DOHH2 (cell line): ENCODE measurements around the gene PLCB4.

ENCODE experiments used
- H3F3A ChIP-seq: fragments of 200-600 bp; sonication (generic), shearing (Covaris generic); 2 replicates; pipeline ENCODE4 v1.6.0; 2016; ENCODE audit warnings: antibody characterized with exemption, mild to moderate bottlenecking; ENCODE audit not compliant: control insufficient read depth, insufficient read depth
- H3K27ac ChIP-seq: fragments of 200-600 bp; sonication (generic); 2 replicates; pipeline ENCODE4 v1.5.1; 2014; ENCODE audit warnings: low read depth, mild to moderate bottlenecking, low read length, moderate library complexity
- H3K27me3 ChIP-seq: fragments of 200-600 bp; sonication (generic); 2 replicates; pipeline ENCODE4 v1.6.1; 2014; ENCODE audit warnings: mild to moderate bottlenecking, low read length, mixed read lengths; ENCODE audit not compliant: control insufficient read depth
- H3K36me3 ChIP-seq: fragments of 200-600 bp; sonication (generic); 2 replicates; pipeline ENCODE4 v1.6.1; 2014; ENCODE audit warnings: mild to moderate bottlenecking, low read length, moderate library complexity, mixed read lengths; ENCODE audit not compliant: control insufficient read depth
- H3K4me1 ChIP-seq: fragments of 200-600 bp; sonication (generic); 2 replicates; pipeline ENCODE4 v1.6.1; 2014; ENCODE audit warnings: mild to moderate bottlenecking, low read length, mixed read lengths; ENCODE audit not compliant: control insufficient read depth
- H3K4me2 ChIP-seq: fragments of 200-600 bp; sonication (generic); 2 replicates; pipeline ENCODE4 v1.6.0; 2014; ENCODE audit warnings: mild to moderate bottlenecking, low read length, moderate library complexity
- H3K4me3 ChIP-seq: fragments of 200-600 bp; sonication (generic); 2 replicates; pipeline ENCODE4 v1.5.1; 2014; ENCODE audit warnings: mild to moderate bottlenecking, low read length, mixed read lengths
- H3K79me2 ChIP-seq: fragments of 200-600 bp; sonication (generic); 2 replicates; pipeline ENCODE4 v1.6.1; 2014; ENCODE audit warnings: mild to moderate bottlenecking, low read length, mixed read lengths; ENCODE audit not compliant: control insufficient read depth
- H3K9me2 ChIP-seq: fragments of 200-600 bp; sonication (generic); replicated peaks from 2 replicates; pipeline ENCODE4 v1.6.1; 2014; ENCODE audit warnings: mild to moderate bottlenecking, low read length, mixed read lengths; ENCODE audit not compliant: control insufficient read depth
- H3K9me3 ChIP-seq: fragments of 200-600 bp; sonication (generic); 2 replicates; pipeline ENCODE4 v1.6.1; 2014; ENCODE audit warnings: antibody characterized with exemption, low read length, mixed read lengths; ENCODE audit not compliant: control insufficient read depth, insufficient read depth
- H4K20me1 ChIP-seq: fragments of 200-600 bp; sonication (generic); 2 replicates; pipeline ENCODE4 v1.6.0; 2014; ENCODE audit warnings: low read depth, mild to moderate bottlenecking, antibody characterized with exemption, low read length, moderate library complexity; ENCODE audit not compliant: control insufficient read depth, insufficient read depth
- EZH2phosphoT487 ChIP-seq: fragments of 200-600 bp; sonication (generic); IDR thresholded peaks from 2 replicates; pipeline ENCODE4 v1.6.1; 2017; ENCODE audit warnings: borderline replicate concordance, mild to moderate bottlenecking, antibody characterized with exemption, low read length, moderate library complexity, mixed read lengths
- TF ChIP-seq, protein P1 (sequence below): fragments of 200-600 bp; sonication (generic); IDR thresholded peaks from one replicate; pipeline ENCODE4 v1.5.1; 2014; ENCODE audit warnings: antibody characterized with exemption, mild to moderate bottlenecking, low read depth, low read length; ENCODE audit not compliant: poor library complexity, severe bottlenecking

The PLCB4 gene

GRCh38 chr20:9114709-9115108 is 45.8 kb downstream of the PLCB4 start:
- H3K79me2 ChIP-seq: no peaks in the 10 kb centered on the region
- no peak overlapping the region for H3K4me3 ChIP-seq
- no peaks in the 10 kb centered on the region for H3K9me3 ChIP-seq
- H3F3A ChIP-seq: no peaks in the 10 kb centered on the region
- no peak overlapping the region for H3K27ac ChIP-seq
- TF ChIP-seq, protein P1, sequence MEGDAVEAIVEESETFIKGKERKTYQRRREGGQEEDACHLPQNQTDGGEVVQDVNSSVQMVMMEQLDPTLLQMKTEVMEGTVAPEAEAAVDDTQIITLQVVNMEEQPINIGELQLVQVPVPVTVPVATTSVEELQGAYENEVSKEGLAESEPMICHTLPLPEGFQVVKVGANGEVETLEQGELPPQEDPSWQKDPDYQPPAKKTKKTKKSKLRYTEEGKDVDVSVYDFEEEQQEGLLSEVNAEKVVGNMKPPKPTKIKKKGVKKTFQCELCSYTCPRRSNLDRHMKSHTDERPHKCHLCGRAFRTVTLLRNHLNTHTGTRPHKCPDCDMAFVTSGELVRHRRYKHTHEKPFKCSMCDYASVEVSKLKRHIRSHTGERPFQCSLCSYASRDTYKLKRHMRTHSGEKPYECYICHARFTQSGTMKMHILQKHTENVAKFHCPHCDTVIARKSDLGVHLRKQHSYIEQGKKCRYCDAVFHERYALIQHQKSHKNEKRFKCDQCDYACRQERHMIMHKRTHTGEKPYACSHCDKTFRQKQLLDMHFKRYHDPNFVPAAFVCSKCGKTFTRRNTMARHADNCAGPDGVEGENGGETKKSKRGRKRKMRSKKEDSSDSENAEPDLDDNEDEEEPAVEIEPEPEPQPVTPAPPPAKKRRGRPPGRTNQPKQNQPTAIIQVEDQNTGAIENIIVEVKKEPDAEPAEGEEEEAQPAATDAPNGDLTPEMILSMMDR: no peak
- TF ChIP-seq EZH2phosphoT487: no peak
- no peak overlapping the region for H3K4me2 ChIP-seq
- no peaks in the 10 kb centered on the region for H3K36me3 ChIP-seq
- H3K27me3 ChIP-seq: no peaks in the 10 kb centered on the region
- H3K4me1 ChIP-seq: no peaks in the 10 kb centered on the region
- no peaks in the 10 kb centered on the region for H4K20me1 ChIP-seq
- H3K9me2 ChIP-seq: no peaks in the 10 kb centered on the region

GRCh38 chr20:9117548-9117947 is 48.7 kb downstream of the PLCB4 start:
- no peaks in the 10 kb centered on the region for H3K36me3 ChIP-seq
- H3K4me1 ChIP-seq: no peaks in the 10 kb centered on the region
- TF ChIP-seq, protein P1: no peak
- no peak for TF ChIP-seq EZH2phosphoT487
- no peaks in the 10 kb centered on the region for H4K20me1 ChIP-seq
- H3K9me3 ChIP-seq: no peaks in the 10 kb centered on the region
- H3K27ac ChIP-seq: no peak overlapping the region
- H3K4me3 ChIP-seq: no peak overlapping the region
- no peaks in the 10 kb centered on the region for H3K27me3 ChIP-seq
- H3K9me2 ChIP-seq: no peaks in the 10 kb centered on the region
- H3F3A ChIP-seq: no peaks in the 10 kb centered on the region
- no peaks in the 10 kb centered on the region for H3K79me2 ChIP-seq
- no peak overlapping the region for H3K4me2 ChIP-seq

DNA sequence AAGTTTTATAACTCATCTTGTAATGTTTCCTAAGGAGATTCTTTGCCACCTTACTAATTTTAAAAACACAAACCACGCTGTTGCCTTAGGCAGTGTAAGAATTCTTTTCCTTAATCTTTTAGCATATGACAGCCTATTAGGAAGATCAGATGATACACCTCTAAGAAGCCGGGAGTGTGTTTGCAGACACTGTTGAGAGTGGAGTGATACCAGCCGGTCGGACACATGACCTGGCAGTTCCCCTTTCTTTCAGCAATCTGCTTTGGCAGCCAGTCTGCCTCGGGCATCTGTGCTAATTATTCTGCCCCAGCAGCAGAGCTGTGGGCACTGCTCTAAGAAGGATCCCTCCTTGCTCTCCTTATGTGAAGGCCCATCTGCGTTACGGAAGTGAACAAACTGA is 50.9 kb downstream of the PLCB4 start:
- Histone ChIP-seq H3K9me2 (no peaks in the 10 kb centered on the region), H3K27me3 (no peaks in the 10 kb centered on the region), H3K9me3 (no peaks in the 10 kb centered on the region), H3K4me3 (no peak overlapping the region), H3F3A (no peaks in the 10 kb centered on the region), H3K79me2 (no peaks in the 10 kb centered on the region), H3K4me2 (no peak overlapping the region), H3K36me3 (no peaks in the 10 kb centered on the region), H3K4me1 (no peaks in the 10 kb centered on the region), H3K27ac (no peak overlapping the region), H4K20me1 (no peaks in the 10 kb centered on the region)
- TF ChIP-seq, protein P1: no peak
- TF ChIP-seq EZH2phosphoT487: no peak

DNA sequence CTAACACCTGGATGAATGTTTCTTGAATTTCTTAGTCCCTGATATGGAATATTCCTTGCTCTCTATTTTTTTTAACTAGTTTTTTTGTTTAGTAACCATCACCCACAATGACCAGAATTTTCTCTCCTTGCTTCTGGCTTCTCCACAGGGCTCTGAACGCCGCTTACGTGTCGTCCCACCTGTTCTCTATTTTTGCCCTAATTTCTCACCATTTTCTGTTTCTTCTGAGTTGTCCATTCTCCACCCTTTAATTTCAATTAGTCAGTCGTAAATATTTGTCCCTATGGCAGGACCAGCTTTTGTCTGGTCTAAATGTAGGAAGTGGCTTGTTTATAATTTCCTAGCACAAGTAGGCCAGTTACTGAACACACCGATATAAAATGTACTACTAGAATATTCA is 52.3 kb downstream of the PLCB4 start:
- no peaks in the 10 kb centered on the region for H3K36me3 ChIP-seq
- H3K4me3 ChIP-seq: no peak overlapping the region
- H3K27me3 ChIP-seq: no peaks in the 10 kb centered on the region
- no peaks in the 10 kb centered on the region for H3K79me2 ChIP-seq
- no peaks in the 10 kb centered on the region for H3K9me3 ChIP-seq
- H3K4me2 ChIP-seq: no peak overlapping the region
- H3F3A ChIP-seq: no peaks in the 10 kb centered on the region
- H3K4me1 ChIP-seq: no peaks in the 10 kb centered on the region
- H3K27ac ChIP-seq: no peak overlapping the region
- H4K20me1 ChIP-seq: no peaks in the 10 kb centered on the region
- no peak for TF ChIP-seq EZH2phosphoT487
- TF ChIP-seq, protein P1: no peak
- H3K9me2 ChIP-seq: no peaks in the 10 kb centered on the region
